NCI-H774 (cell line): ENCODE measurements around the gene USP22.

Experiments
- DNase-seq: peaks from one replicate; lab custom pipeline; 2025; lab: John Stamatoyannopoulos, UW

The USP22 gene

GRCh38 chr17:21019976-21020586 is 22.7 kb downstream of the USP22 start:
- no peak for DNase-seq

GRCh38 chr17:21018894-21019293 is 23.9 kb downstream of the USP22 start:
- DNase-seq, result no peak

DNA sequence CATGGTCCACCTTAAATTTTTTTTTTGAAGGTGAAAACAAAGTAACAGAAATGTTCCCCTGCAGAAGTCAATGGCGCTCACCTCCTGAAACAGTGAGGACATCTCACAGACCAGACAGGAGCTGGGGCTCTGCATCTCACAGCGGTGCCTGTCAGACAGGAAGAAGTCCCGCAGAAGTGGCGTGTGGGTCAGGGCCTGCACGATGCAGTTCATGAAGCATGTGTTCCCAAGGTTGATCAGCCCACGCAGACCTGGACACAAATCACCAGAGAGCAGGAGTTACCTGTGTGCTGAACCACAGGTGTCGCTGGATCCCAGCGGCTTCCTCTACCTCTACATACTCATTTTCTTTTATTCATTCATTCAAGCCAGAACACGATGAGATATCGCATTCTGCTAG is 24.9 kb downstream of the USP22 start:
- DNase-seq, result no peak

DNA sequence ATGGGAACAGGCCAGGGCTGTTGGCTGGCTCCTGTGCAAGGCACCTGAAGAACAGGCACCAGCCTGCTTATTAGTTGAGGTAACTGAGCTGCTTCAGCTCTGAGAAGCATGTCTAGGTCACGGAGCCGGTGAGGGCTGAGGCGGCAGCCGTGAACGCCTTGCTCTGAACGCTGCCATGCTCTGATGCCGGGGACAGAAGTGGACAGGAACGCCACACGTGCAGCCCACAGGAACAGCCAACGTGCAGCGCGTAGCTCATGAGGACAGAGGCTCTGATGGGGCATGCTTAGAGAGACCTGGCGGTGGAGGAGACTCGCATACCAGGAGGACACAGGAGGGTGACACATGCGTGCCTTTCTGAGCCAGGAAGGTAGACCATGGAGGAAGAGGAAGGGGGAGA is 25.6 kb downstream of the USP22 start:
- DNase-seq, result no peak

DNA sequence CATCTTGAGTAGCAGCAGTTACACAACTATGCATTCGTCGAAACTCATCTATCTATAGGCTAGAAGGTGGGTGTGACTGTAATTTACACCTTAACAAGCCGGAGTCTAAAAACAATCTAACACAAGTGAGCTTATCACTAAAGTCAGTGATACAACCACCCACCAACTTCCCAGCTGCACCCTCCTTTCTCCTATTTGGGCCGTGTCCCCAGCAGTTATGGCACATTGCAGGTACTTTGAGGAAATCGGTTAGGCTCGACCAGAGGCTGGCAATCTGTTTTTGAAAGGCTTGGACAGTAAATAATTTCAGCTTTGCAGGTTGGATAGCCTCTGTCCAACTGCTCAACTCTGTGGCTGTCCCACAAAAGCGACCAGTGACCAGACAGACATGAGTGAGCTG is 26.0 kb downstream of the USP22 start:
- DNase-seq, result no peak

GRCh38 chr17:21015564-21015963 is 27.2 kb downstream of the USP22 start:
- no peak for DNase-seq

DNA sequence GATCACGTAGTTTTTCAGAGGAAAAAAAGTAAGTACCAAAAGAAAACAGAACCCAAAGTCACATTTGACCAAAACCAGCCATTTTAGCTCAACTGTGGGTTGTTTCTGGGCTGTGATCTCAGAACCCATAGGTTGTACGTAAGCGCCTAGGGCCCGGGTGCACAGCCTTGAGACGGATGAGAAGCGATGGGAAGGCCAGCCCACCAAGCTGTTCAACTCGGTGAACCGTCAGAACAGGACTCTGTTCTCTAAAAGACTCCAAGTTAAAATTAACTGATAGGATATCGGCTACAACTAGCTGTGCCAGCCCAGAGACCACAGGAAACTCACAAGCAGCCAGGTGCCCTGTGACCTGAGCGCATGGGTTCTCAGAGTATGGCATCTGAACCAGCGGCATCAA is 28.3 kb downstream of the USP22 start:
- DNase-seq, result no peak

- DNase-seq, result no peak
These were observed 28.8 kb downstream of the USP22 start for GRCh38 chr17:21013983-21014382.

- no peak for DNase-seq
These were observed 30.1 kb downstream of the USP22 start for GRCh38 chr17:21012736-21013135.

DNA sequence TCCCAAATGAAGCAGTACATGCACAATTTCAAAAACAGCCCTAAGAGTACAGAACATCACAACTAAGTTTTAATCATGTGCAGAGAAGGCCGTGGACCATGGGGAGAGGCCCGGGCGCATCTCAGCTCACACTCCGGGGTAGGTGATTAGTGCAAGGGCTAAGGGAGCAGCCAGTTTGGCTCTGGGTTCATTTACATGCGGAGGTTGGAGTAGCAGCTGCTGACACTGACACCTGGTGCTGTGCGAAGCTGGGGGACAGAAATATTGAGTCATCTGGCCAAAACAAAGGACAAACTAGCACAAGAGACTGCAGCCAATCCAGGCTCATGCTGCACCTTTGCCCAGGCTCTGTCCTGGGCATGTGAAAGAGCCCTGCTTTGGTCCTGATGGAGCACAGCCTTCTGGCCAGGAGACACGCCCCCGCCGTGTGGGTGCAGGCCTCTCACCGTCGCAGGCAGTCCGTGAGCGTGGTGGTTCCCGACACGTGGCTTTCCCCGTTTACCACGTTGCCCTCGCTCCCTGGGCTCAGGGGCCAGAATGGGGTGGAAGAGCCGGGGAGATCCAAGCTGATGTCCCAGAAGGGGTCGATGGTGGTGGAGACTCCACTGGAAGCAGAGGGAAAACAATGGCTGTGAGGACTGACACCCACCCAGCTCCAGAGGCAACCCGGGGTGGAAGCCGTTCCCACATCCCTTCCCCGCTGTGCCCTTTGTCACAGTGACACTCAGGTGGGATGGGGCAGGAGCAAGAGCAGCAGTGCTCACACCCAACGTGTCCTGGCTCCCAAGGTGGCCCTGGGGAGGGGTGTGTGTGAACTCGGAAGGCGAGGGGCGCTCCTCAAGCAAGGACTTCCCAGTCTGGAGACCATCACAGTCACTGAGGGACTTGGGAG is 31.9 kb downstream of the USP22 start:
- no peak for DNase-seq

DNA sequence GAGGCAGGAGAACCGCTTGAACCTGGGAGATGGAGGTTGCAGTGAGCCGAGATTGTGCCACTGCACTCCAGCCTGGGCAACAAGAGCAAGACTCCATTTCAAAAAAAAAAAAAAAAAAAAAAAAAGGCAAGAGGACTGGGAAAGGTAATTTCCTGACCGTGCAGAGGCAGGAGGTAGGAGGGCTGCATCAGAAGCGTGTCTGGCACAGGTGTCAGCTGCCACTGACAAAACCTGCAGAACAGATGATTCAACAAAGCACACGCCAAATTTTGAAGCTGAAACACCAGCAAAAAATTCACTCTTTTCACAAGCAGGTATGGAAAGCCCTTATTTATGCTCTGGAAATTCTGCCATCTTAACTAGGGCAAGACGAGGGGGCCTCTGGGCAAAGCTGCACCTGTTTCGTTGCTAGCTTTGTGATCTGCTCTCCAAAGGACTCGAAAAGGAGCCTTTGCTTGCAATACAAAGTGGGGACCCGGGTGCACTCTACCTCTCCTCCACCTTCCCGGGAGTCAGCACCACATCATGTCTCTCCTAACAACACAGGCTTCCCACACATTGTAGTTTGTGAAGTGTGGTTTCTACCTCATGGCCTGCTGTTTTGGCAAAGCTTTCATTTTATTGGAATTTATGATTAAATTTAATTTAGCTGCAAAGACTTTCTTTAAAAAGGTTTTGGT is 33.7 kb downstream of the USP22 start:
- DNase-seq, result no peak

DNA sequence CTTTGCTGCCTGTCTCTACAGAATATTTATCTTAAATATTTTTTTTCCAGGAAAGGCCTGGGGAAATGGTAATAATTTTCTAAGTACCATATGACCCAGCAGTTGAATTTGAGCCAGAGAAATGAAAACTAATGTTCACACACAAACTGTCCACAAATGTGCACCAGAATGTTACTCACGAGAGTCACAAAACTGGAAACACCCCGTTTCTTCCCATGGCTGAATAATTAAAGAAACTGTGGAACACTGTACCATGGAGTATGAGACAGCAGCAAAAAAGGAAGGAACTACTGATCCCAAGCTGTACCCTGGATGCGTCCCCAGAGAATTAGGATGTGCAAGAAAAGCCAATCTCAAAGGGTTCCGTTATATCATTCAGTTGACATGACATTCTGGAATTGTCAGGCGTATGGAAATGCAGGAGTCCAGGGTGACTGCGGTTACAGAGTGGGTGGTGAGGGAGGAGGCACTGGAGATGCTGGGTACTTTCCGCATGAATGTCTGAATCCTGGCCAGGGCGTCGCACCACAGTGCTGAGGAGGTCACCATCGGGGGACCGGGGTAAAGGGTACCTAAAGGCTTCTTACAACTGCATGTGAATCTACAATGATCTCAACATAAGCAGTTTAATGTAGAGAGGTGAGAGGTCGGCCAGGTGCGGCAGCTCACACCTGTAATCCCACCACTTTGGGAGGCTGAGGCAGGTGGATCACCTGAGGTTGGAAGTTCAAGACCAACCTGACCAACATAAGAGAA is 34.5 kb downstream of the USP22 start:
- no peak for DNase-seq

- DNase-seq, result no peak
These were observed 35.2 kb downstream of the USP22 start for GRCh38 chr17:21007646-21008045.

DNA sequence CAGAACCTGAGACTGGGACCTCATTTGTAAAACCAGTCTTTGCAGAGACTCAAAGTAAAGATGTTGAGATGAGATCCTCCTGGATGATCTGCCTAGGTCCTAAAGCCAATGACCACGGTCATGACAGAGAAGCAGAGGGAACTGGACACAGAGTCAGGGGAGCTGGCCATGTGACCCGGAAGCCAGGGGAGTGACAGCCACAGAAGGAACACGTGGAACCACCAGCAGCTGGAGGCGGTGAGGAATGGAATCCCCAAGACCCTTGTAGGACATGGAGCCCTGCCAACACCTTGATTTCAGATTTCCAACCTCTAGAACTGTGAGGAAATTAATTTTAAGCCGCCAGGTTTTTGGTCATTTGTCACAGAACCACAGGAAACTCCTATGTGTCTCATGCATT is 37.0 kb downstream of the USP22 start:
- no peak for DNase-seq

- no peak for DNase-seq
These were observed 37.4 kb downstream of the USP22 start for GRCh38 chr17:21005367-21005766.

DNA sequence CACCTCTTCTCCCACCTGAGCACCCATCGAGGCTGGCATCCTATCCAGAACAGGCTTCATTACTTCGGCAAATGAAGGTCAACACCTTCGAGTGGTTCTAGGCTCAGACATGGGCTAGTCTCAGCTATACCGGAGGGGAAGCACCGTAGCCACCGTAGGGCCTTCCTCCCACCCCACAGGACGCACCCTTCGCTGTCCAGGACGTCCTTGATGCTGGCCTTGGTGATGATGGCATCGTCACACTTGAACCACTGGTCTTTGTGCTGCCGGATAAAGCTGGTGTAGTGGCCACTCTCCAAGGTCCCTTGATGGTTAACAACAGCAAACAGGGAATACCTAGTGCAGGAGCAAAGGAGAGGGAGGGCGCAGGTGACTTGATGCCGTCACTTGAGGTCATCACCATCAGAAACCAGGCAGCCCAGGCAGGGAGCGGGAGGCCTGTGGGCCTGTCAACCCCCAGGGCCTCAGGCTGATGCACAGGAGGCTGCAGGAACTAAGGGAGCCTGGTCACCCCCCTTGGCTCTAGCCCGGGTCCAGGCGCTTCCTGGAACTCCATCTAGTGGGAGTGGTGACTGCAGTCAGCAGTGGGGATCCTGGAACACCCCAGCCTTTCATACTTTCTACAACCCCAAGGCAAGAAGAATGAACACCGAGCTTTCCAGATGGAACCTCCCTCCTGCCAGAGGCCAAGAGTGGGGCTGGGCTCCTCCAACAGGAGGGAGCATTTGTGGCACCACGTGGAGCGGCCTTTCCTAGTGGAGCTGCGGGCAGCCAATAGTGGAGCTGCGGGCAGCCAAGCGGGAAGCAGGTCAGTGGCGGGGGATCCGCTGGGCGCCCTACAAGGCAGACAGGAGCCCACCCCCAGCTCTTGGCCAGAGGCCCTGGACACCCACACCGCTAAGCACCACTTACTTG is 38.5 kb downstream of the USP22 start:
- DNase-seq, result no peak

GRCh38 chr17:21003007-21003621 is 39.7 kb downstream of the USP22 start:
- DNase-seq, result no peak

DNA sequence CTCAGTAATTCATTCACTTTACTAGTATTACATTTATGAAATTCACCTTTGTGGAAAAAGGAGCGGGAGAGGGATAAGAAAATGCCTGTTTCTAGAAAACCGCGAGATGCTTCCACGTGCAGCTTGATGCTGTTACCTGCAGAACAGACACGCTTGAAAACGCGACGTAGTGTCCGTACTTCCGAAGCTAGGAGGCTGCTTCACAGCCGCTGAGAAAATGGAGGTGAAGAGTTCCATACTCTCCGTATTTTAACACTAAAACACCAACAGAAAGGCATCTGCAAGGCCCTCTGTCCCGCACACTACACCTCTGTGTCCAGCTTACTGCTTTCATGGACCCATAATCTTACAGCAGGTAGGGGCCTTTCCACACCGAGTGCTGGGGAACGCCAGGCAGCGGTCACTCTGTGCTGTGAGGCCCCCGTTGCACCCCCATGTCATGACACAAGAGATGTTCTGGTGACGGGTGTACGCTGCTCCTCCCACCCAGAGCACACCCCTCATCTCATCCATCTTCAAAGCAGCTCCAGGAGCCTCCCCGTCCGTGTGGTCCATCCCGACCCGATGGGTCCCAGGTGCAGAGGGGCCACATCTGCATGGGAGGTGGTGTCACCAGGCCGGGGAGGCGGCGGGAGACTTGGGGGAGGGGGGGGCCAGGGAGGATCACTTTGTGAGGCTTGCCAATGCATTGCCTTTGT is 40.4 kb downstream of the USP22 start:
- DNase-seq, result no peak

DNA sequence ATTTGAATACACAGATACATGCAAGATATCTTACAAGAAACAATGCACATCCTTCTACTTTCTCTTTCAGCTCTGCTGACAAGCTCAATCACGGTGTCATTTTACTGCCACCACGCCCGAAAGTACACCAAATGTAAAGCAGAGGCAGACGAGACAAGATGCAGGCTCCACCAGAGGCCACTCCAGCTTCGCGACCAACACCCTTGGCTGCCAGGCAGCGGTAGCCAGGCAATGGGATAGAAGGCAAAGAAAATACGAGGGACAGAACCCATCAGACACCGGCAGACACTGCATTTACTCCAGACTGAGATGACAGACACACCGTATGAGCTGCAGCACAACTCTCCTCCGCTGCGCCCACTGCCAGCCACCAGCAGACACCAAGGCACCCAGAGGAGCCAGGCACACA is 41.0 kb downstream of the USP22 start:
- no peak for DNase-seq

GRCh38 chr17:21001111-21001812 is 41.5 kb downstream of the USP22 start:
- DNase-seq, result no peak
